GM13976 (cell line): ENCODE results near the gene CRYBG3.

ENCODE experiments used
- DNase-seq: peaks from one replicate; pipeline ENCODE4 v3.0.0; 2012; ENCODE audit warnings: low spot score
- CTCF ChIP-seq: IDR thresholded peaks from 2 replicates; pipeline ENCODE4 v1.5.1; 2012; ENCODE audit warnings: borderline replicate concordance, mild to moderate bottlenecking; ENCODE audit not compliant: insufficient read depth; ENCODE audit errors: extremely low read depth, missing control alignments, control extremely low read depth
- in situ Hi-C: fragments of 300-500 bp; cut with MboI; formaldehyde crosslinking; loops from one replicate; pipeline ENCODE4 v1.12.0; 2022; ENCODE audit warnings: low sequenced_read_pairs, mixed read lengths, inconsistent platforms; ENCODE audit not compliant: unreplicated experiment

The CRYBG3 gene

GRCh38 chr3:97889814-97890213 lies 68.0 kb downstream of the CRYBG3 start:
- no peak for TF ChIP-seq CTCF
- DNase-seq = no peak
- in situ Hi-C loops = no loop called here

- TF ChIP-seq CTCF = no peak
- no peak for DNase-seq
- in situ Hi-C loops = no loop called here
Measured at GRCh38 chr3:97892852-97893251, 71.0 kb downstream of the CRYBG3 start.

- in situ Hi-C loops = no loop called here
- no peak for TF ChIP-seq CTCF
- DNase-seq = no peak
Measured at GRCh38 chr3:97895216-97895615, 73.4 kb downstream of the CRYBG3 start.

DNA sequence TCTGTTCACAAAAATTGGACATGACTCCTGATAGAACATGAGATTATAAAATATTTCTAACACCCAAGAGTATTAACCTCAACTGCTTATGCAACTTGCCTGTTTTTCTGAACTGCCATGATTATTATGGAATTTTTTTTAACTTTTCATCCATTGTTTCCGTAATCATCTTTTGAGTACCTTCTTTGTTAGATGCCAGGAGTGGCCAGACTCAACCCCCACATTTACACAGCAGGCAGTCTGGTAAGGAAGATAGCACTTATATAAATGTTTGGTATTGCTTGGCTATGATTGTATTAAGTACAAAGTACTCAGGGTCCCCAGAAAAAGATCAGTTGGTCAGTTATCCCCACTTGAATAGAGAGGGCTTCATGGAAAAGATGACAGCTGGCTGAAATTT lies 74.3 kb downstream of the CRYBG3 start:
- in situ Hi-C loops = no loop called here
- TF ChIP-seq CTCF = no peak
- no peak for DNase-seq

DNA sequence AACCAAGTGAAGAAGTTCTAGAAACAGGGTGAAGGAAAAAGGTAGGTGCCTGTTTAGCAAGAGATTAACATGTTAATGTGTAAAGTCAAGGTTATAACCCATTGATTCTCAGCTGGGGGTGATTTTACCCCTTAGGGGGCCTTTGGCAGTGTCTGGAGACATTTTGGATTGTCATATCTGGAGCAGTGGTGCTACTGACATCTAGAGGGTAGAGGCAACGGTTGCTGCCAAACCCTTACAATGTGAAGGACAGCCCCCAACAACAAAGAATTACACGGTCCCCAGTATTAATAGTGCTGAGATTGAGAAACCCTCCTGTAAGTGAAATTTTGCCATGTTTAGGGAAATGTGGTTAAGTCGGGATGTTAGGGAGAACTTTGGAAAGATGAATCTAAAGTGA lies 74.7 kb downstream of the CRYBG3 start:
- in situ Hi-C loops = no loop called here
- TF ChIP-seq CTCF = no peak
- no peak for DNase-seq

- in situ Hi-C loops = no loop called here
- no peak for DNase-seq
- TF ChIP-seq CTCF = no peak
Measured at GRCh38 chr3:97899331-97899730, 77.5 kb downstream of the CRYBG3 start.
